Measurements from ENCODE around the gene SAPCD2.

SAPCD2 gene

GRCh38 chr9:137050570-137050969, 19.8 kb downstream of the SAPCD2 start:
- H3K9me3 ChIP-seq (ENCODE audit: control insufficient read depth, insufficient read depth, low read depth, low read length): no peaks in the 10 kb centered on the region
- no peak overlapping the region for H3K27ac ChIP-seq (ENCODE audit: low read depth, low read length)
- H3K27me3 ChIP-seq (ENCODE audit: control insufficient read depth, insufficient read depth, low read length): peaks cover 96% of the 10 kb centered on the region
- H3K9ac ChIP-seq (ENCODE audit: low read length): no peak overlapping the region
- H3K36me3 ChIP-seq (ENCODE audit: control insufficient read depth, insufficient read depth, low read length): no peaks in the 10 kb centered on the region
- H3K4me1 ChIP-seq (ENCODE audit: control insufficient read depth, insufficient read depth, low read length): peaks cover 18% of the 10 kb centered on the region
- H3K4me3 ChIP-seq (ENCODE audit: low read depth, low read length): no peak overlapping the region

GRCh38 chr9:137049544-137050449, 20.6 kb downstream of the SAPCD2 start:
- H3K4me1 ChIP-seq (ENCODE audit: control insufficient read depth, insufficient read depth, low read length): peaks cover 12% of the 10 kb centered on the region
- no peak overlapping the region for H3K27ac ChIP-seq (ENCODE audit: low read depth, low read length)
- H3K4me3 ChIP-seq (ENCODE audit: low read depth, low read length): no peak overlapping the region
- H3K27me3 ChIP-seq (ENCODE audit: control insufficient read depth, insufficient read depth, low read length): peaks cover 96% of the 10 kb centered on the region
- H3K9ac ChIP-seq (ENCODE audit: low read length): no peak overlapping the region
- H3K9me3 ChIP-seq (ENCODE audit: control insufficient read depth, insufficient read depth, low read depth, low read length): no peaks in the 10 kb centered on the region
- H3K36me3 ChIP-seq (ENCODE audit: control insufficient read depth, insufficient read depth, low read length): no peaks in the 10 kb centered on the region

- H3K9ac ChIP-seq (ENCODE audit: low read length): no peak overlapping the region
- no peaks in the 10 kb centered on the region for H3K36me3 ChIP-seq (ENCODE audit: control insufficient read depth, insufficient read depth, low read length)
- H3K9me3 ChIP-seq (ENCODE audit: control insufficient read depth, insufficient read depth, low read depth, low read length): no peaks in the 10 kb centered on the region
- H3K27ac ChIP-seq (ENCODE audit: low read depth, low read length): no peak overlapping the region
- H3K4me1 ChIP-seq (ENCODE audit: control insufficient read depth, insufficient read depth, low read length): peaks cover 6% of the 10 kb centered on the region; the same call in 1 of the 2 replicates
- H3K4me3 ChIP-seq (ENCODE audit: low read depth, low read length): peak overlapping the region; percentile 30; the same call in 1 of the 2 replicates
- H3K27me3 ChIP-seq (ENCODE audit: control insufficient read depth, insufficient read depth, low read length): peaks cover 96% of the 10 kb centered on the region
Measured at GRCh38 chr9:137048655-137049543, 21.5 kb downstream of the SAPCD2 start.

DNA sequence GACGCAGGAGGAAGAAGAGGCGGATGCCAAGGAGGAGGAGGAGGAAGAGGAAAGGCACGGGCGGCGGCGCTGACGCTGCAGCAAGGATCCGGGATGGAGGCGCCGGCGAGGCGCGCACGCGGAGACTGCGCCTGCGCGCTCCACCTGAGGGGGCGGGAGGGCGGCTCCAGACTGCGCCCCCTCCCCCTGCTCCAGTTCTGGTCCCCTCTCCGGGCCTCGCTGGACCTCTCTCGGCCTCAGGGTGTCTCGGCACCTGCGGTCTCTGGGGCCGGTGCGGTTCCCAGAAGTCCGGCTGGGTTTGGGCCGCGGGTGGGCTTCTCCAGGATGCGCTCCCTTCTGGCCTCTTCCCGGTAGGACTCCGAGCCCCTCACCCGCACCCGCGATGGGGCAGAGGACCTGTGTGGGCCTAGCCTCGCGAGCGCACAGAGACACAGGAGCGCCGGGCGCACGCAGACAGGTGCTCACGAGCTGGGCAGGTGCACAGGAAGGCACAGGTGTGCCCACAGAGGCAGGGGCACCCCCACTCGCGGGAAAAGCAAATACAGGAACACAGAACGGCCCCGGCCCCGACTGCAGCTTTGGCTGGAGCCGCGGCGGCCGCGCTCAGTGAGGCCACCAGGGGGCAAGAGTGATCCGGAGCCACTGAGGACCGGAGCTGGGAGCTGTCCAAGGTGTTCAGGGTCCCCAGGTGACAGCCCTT, 24.1 kb downstream of the SAPCD2 start, which contains the start of gene NPDC1:
TSS of gene NPDC1 (minus strand) at position 90 of the 700 bp plus-strand sequence. CDS start 188 bp downstream, outside the sequence.
- no peak within 1 kb of the TSS for H3K27ac ChIP-seq (ENCODE audit: low read depth, low read length)
- no peak within 1 kb of the TSS for H3K9ac ChIP-seq (ENCODE audit: low read length)
- peaks cover 79% of the 10 kb centered on the region for H3K27me3 ChIP-seq (ENCODE audit: control insufficient read depth, insufficient read depth, low read length)
- H3K9me3 ChIP-seq (ENCODE audit: control insufficient read depth, insufficient read depth, low read depth, low read length): no peaks in the 10 kb centered on the region
- peaks cover 6% of the 10 kb centered on the region; the same call in 1 of the 2 replicates for H3K4me1 ChIP-seq (ENCODE audit: control insufficient read depth, insufficient read depth, low read length)
- H3K4me3 ChIP-seq (ENCODE audit: low read depth, low read length): peak within 1 kb of the TSS; percentile 78
- H3K36me3 ChIP-seq (ENCODE audit: control insufficient read depth, insufficient read depth, low read length): no peaks in the 10 kb centered on the region

DNA sequence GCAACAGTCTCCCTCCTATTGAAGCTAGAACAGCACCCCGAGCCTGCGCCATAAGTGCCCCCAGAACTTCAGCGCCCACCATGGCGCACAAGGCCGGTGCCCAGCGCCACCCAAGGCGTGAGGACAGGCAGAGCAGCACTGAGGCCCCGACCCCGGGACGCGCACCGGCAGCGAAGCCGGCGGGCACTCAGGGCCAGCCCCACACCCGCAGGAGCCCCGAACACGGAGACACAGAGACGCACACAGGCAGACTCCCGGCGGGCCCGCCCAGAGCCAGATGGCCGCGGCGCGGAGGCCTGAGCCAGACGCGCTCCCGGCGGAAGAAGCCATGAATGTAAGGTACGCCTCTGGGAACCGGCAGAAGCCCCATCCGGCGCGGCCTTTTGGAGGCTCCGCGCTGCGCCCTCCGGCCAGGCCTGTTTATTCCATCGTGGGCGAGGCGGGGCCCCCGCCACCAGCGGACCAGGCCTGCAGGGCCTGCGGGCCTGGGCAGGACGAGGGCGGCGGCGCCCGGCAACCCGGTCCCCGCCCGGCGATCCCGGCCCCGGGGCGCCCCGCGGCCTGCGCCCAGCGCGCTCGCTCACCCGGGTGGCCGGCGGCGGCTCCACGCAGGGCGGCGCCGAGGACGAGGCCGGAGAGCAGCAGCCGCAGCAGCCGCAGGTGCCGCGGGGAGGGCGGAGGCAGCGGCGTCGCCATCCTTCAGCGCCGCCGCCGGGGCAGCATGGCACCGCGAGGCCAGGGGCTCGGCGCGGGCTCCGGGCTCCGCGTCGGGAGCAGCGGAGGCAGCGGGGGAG, 24.9 kb downstream of the SAPCD2 start:
- H3K4me3 ChIP-seq (ENCODE audit: low read depth, low read length): peak overlapping the region; percentile 78
- H3K9me3 ChIP-seq (ENCODE audit: control insufficient read depth, insufficient read depth, low read depth, low read length): no peaks in the 10 kb centered on the region
- H3K36me3 ChIP-seq (ENCODE audit: control insufficient read depth, insufficient read depth, low read length): no peaks in the 10 kb centered on the region; the same call in 1 of the 2 replicates
- peaks cover 6% of the 10 kb centered on the region; the same call in 1 of the 2 replicates for H3K4me1 ChIP-seq (ENCODE audit: control insufficient read depth, insufficient read depth, low read length)
- H3K9ac ChIP-seq (ENCODE audit: low read length): no peak overlapping the region
- H3K27me3 ChIP-seq (ENCODE audit: control insufficient read depth, insufficient read depth, low read length): peaks cover 71% of the 10 kb centered on the region
- H3K27ac ChIP-seq (ENCODE audit: low read depth, low read length): no peak overlapping the region

DNA sequence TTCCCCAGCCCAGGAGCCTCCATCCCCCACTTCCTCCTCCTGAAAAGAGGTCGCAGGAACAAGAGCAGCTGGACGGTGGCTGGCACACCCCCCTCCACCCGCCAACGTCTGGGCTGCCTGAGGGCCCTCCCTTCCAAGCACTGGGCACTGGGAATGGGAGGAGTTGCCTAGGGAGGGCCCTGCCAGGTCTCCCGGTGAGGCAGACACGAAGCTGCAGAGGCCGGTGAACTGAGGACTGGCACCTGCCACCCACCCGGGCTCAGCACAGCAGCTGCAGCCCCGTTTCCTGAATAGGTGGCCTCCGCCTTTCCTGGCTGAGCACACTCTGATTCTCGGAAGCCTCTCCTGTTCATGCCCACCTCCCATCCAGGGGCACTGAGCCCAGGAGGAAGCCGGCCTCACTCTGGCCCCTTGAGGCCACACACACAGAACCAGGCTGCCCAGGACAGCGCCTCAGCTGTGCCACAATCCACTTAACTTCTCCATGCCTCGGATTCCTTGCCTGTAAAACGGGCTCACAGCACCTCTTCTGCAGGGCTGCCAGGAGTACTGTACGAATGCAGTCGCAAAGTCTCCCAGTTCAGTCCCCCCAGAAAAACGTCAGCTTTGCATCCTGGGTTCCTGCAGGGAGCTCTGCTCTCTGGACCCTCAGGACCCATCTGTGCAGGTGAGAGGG, 25.7 kb downstream of the SAPCD2 start:
- Histone ChIP-seq H3K9me3 (ENCODE audit: control insufficient read depth, insufficient read depth, low read depth, low read length) (no peaks in the 10 kb centered on the region), H3K4me3 (ENCODE audit: low read depth, low read length) (peak overlapping the region; percentile 78), H3K36me3 (ENCODE audit: control insufficient read depth, insufficient read depth, low read length) (peaks cover 5% of the 10 kb centered on the region), H3K27ac (ENCODE audit: low read depth, low read length) (no peak overlapping the region), H3K9ac (ENCODE audit: low read length) (no peak overlapping the region), H3K4me1 (ENCODE audit: control insufficient read depth, insufficient read depth, low read length) (peaks cover 6% of the 10 kb centered on the region; the same call in 1 of the 2 replicates), H3K27me3 (ENCODE audit: control insufficient read depth, insufficient read depth, low read length) (peaks cover 63% of the 10 kb centered on the region)

- H3K36me3 ChIP-seq (ENCODE audit: control insufficient read depth, insufficient read depth, low read length): peaks cover 10% of the 10 kb centered on the region
- H3K27ac ChIP-seq (ENCODE audit: low read depth, low read length): no peak overlapping the region
- no peaks in the 10 kb centered on the region for H3K9me3 ChIP-seq (ENCODE audit: control insufficient read depth, insufficient read depth, low read depth, low read length)
- H3K27me3 ChIP-seq (ENCODE audit: control insufficient read depth, insufficient read depth, low read length): peaks cover 57% of the 10 kb centered on the region
- H3K4me1 ChIP-seq (ENCODE audit: control insufficient read depth, insufficient read depth, low read length): peaks cover 2% of the 10 kb centered on the region; the same call in 1 of the 2 replicates
- no peak overlapping the region for H3K9ac ChIP-seq (ENCODE audit: low read length)
- no peak overlapping the region for H3K4me3 ChIP-seq (ENCODE audit: low read depth, low read length)
Measured at GRCh38 chr9:137044037-137044436, 26.3 kb downstream of the SAPCD2 start.

GRCh38 chr9:137042751-137043727, 27.3 kb downstream of the SAPCD2 start:
- Histone ChIP-seq H3K4me1 (ENCODE audit: control insufficient read depth, insufficient read depth, low read length) (no peaks in the 10 kb centered on the region), H3K9me3 (ENCODE audit: control insufficient read depth, insufficient read depth, low read depth, low read length) (no peaks in the 10 kb centered on the region), H3K27ac (ENCODE audit: low read depth, low read length) (no peak overlapping the region), H3K9ac (ENCODE audit: low read length) (no peak overlapping the region), H3K4me3 (ENCODE audit: low read depth, low read length) (no peak overlapping the region), H3K36me3 (ENCODE audit: control insufficient read depth, insufficient read depth, low read length) (peaks cover 15% of the 10 kb centered on the region), H3K27me3 (ENCODE audit: control insufficient read depth, insufficient read depth, low read length) (peaks cover 48% of the 10 kb centered on the region)

- no peaks in the 10 kb centered on the region for H3K4me1 ChIP-seq (ENCODE audit: control insufficient read depth, insufficient read depth, low read length)
- peaks cover 30% of the 10 kb centered on the region for H3K27me3 ChIP-seq (ENCODE audit: control insufficient read depth, insufficient read depth, low read length)
- H3K9me3 ChIP-seq (ENCODE audit: control insufficient read depth, insufficient read depth, low read depth, low read length): no peaks in the 10 kb centered on the region
- peaks cover 15% of the 10 kb centered on the region for H3K36me3 ChIP-seq (ENCODE audit: control insufficient read depth, insufficient read depth, low read length)
- no peak overlapping the region for H3K9ac ChIP-seq (ENCODE audit: low read length)
- no peak overlapping the region for H3K27ac ChIP-seq (ENCODE audit: low read depth, low read length)
- H3K4me3 ChIP-seq (ENCODE audit: low read depth, low read length): no peak overlapping the region
Measured at GRCh38 chr9:137041124-137041523, 29.2 kb downstream of the SAPCD2 start.

All from HUES6 (cell line).